GM23248 (cell line): Measurements from ENCODE around the gene CCDC63. TPM values are rescaled to one million over a fixed set of nuclear protein-coding genes. Genes with fewer than 3 reads are reported as not detected.
A peak's percentile ranks its signal among the peaks of the same experiment; 100 is the strongest.

Source experiments
- DNase-seq: peaks from one replicate; pipeline ENCODE4 v3.0.0-alpha.2; 2015
- H2AFZ ChIP-seq: fragments of 200-600 bp; sonication (generic); 2 replicates; pipeline ENCODE4 v1.6.1; 2016; ENCODE audit warnings: antibody characterized with exemption
- H3F3A ChIP-seq: fragments of 200-600 bp; sonication (generic); 2 replicates; pipeline ENCODE4 v1.6.1; 2016; ENCODE audit warnings: mild to moderate bottlenecking, antibody characterized with exemption, mixed run types; ENCODE audit not compliant: insufficient read depth
- H3K27ac ChIP-seq: fragments of 200-600 bp; sonication (generic); 2 replicates; pipeline ENCODE4 v1.5.1; 2016; ENCODE audit warnings: mild to moderate bottlenecking
- H3K27me3 ChIP-seq: fragments of 200-600 bp; sonication (generic); replicated peaks from 2 replicates; pipeline ENCODE4 v1.6.1; 2016; ENCODE audit warnings: mild to moderate bottlenecking; ENCODE audit not compliant: insufficient read depth
- H3K36me3 ChIP-seq: fragments of 200-600 bp; sonication (generic); 2 replicates; pipeline ENCODE4 v1.6.1; 2016; ENCODE audit warnings: low read depth, mild to moderate bottlenecking
- H3K4me1 ChIP-seq: fragments of 200-600 bp; sonication (generic); 2 replicates; pipeline ENCODE4 v1.6.1; 2016; ENCODE audit warnings: mild to moderate bottlenecking; ENCODE audit not compliant: insufficient read depth
- H3K4me2 ChIP-seq: fragments of 200-600 bp; sonication (generic); one replicate; pipeline ENCODE4 v1.6.1; 2016; ENCODE audit warnings: mild to moderate bottlenecking; ENCODE audit not compliant: unreplicated experiment
- H3K4me3 ChIP-seq: fragments of 200-600 bp; sonication (generic); 2 replicates; pipeline ENCODE4 v1.5.1; 2016; ENCODE audit warnings: mild to moderate bottlenecking
- H3K79me2 ChIP-seq: fragments of 200-600 bp; sonication (generic); 2 replicates; pipeline ENCODE4 v1.6.1; 2016; ENCODE audit warnings: mild to moderate bottlenecking; ENCODE audit not compliant: insufficient read depth
- H3K9ac ChIP-seq: fragments of 200-600 bp; sonication (generic); 2 replicates; pipeline ENCODE4 v1.6.1; 2016; ENCODE audit warnings: mild to moderate bottlenecking
- H3K9me2 ChIP-seq: fragments of 200-600 bp; sonication (generic); 2 replicates; pipeline ENCODE4 v1.6.1; 2016; ENCODE audit warnings: mixed run types, mild to moderate bottlenecking, moderate library complexity; ENCODE audit not compliant: insufficient read depth
- H3K9me3 ChIP-seq: fragments of 200-600 bp; sonication (generic); one replicate; pipeline ENCODE4 v1.6.1; 2017; ENCODE audit warnings: low read depth
- H4K20me1 ChIP-seq: fragments of 200-600 bp; sonication (generic); 2 replicates; pipeline ENCODE4 v1.6.0; 2016; ENCODE audit not compliant: insufficient read depth
- EZH2 ChIP-seq: fragments of 200-600 bp; sonication (generic); IDR thresholded peaks from 2 replicates; pipeline ENCODE4 v1.6.1; 2018; ENCODE audit warnings: antibody characterized with exemption, mild to moderate bottlenecking; ENCODE audit not compliant: insufficient read depth, poor library complexity, severe bottlenecking
- EZH2phosphoT487 ChIP-seq: fragments of 200-600 bp; sonication (generic); IDR thresholded peaks from 2 replicates; pipeline ENCODE4 v1.6.1; 2018; ENCODE audit warnings: antibody characterized with exemption, moderate library complexity, mild to moderate bottlenecking, low read depth; ENCODE audit not compliant: insufficient read depth
- WGBS, 2 experiments: methylation state at CpG; one replicate each; pipeline ENCODE4 v1.1.6; 2015 to 2017; ENCODE audit warnings: low lambda C conversion rate in 2 of 2, low coverage in 1 of 2; ENCODE audit errors: missing lambda C conversion rate in 2 of 2; 5-methylcytosine and 5-hydroxymethylcytosine counted together
- in situ Hi-C: fragments of 300-500 bp; cut with MboI; formaldehyde crosslinking; loops from 2 replicates; pipeline ENCODE4 v1.15.0; 2020
- polyA plus RNA-seq: library from polyadenylated mRNA; unstranded; fragments of >200 nt; fragmentation: Nextera tagmentation; extraction: Ambion mirVana; gene quantifications from 2 replicates; pipeline ENCODE4 v1.2.1, GENCODE V29; 2016
- total RNA-seq: library from RNA; depleted of rRNA; stranded (reverse); fragments of >200 nt; shearing (Covaris generic); gene quantifications from 2 replicates; pipeline ENCODE4 v1.2.3, GENCODE V29; 2014; rRNA removed

The CCDC63 gene
- total RNA-seq (not detected in 2 replicates), polyA plus RNA-seq (not detected in 2 replicates)

DNA sequence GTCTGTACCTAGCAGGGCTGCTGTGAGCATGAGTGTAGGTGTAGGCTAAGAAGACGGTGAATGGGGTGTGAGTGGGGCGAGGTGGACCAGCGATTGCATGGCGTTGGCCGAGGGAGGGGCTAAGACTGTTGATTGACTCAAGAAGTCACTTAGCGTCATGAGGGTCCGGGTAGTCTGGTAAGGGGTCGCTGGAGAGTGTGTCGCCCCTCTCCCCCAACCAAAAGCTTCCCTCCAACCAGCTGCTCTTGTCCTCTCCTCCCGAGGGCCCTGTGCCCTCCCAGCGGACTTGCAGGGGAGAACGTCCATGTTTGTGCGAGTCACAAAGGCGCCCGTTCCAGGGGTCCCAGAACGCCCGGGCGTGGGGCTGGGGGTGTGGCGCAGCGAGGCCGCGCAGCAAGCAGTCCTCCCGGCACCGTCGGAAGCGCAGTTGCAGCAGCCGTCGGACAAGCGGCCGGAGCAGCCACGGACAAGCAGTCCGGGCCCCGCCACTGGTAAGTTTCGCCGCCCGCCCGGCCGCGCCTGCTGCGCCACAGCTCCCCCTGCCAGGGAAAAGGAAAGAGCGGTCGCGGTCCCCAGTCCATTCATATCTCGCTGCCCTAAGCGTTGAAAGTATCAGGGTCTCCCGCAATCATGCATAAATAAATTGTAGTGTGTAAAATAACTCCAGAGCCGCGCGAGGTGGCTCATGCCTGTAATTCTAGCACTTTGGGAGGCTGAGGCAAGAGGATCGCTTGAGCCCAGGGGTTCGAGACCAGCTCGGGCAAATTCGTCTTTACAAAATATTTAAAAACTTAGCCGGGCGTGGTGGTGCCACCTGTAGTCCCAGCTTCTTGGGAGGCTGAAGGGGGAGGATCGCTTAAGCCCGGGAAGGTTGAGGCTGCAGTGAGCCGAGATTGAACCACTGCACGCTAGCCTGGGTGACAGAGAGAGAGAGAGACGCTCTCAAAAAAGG is at the start of gene CCDC63:
Gene CCDC63 (plus strand): TSS at position 373 of the 952 bp plus-strand sequence. CDS start 5,968 bp downstream, outside the sequence.
- H3K4me3 ChIP-seq = 0 out of 2 replicates have a peak within 1 kb of the TSS, but pooled peaks have one; percentile 1
- H3K27ac ChIP-seq = no peak within 1 kb of the TSS
- H3K9me2 ChIP-seq = no peaks in the 10 kb centered on the region
- H4K20me1 ChIP-seq = no peaks in the 10 kb centered on the region
- peaks cover 48% of the 10 kb centered on the region for H3K27me3 ChIP-seq
- H3K9ac ChIP-seq = no peak within 1 kb of the TSS
- H3K79me2 ChIP-seq = no peaks in the 10 kb centered on the region
- peaks cover 20% of the 10 kb centered on the region for H3F3A ChIP-seq
- peak; percentile 60 for DNase-seq
- TF ChIP-seq EZH2phosphoT487 (no peak), EZH2 (no peak)
- peak within 1 kb of the TSS; percentile 49 for H3K4me2 ChIP-seq
- H3K9me3 ChIP-seq = no peaks in the 10 kb centered on the region
- no peaks in the 10 kb centered on the region for H3K36me3 ChIP-seq
- H3K4me1 ChIP-seq = peaks cover 10% of the 10 kb centered on the region
- H2AFZ ChIP-seq = 0 out of 2 replicates have a peak within 1 kb of the TSS, but pooled peaks have one; percentile 26
- 15 to 19% methylated on average over 39 to 60 of the region's 60 CpGs for WGBS, 2 experiments
- in situ Hi-C loops = no loop called here

- Histone ChIP-seq H3K36me3 (no peaks in the 10 kb centered on the region), H3K9ac (no peak overlapping the region), H3F3A (no peaks in the 10 kb centered on the region), H3K27ac (no peak overlapping the region), H3K4me2 (no peak overlapping the region), H3K9me3 (no peaks in the 10 kb centered on the region), H3K4me1 (peaks cover 10% of the 10 kb centered on the region; the same call in 1 of the 2 replicates), H3K79me2 (no peaks in the 10 kb centered on the region), H3K4me3 (no peak overlapping the region), H3K27me3 (no peaks in the 10 kb centered on the region), H4K20me1 (no peaks in the 10 kb centered on the region), H3K9me2 (no peaks in the 10 kb centered on the region), H2AFZ (no peak overlapping the region)
- no peak for TF ChIP-seq EZH2phosphoT487
- no peak for TF ChIP-seq EZH2
- in situ Hi-C loops = no loop called here
- 44 to 46% methylated on average over 3 of the region's 3 CpGs for WGBS, 2 experiments
- no peak for DNase-seq
These were observed 48.3 kb upstream of the CCDC63 start for GRCh38 chr12:110798461-110798860.

GRCh38 chr12:110802489-110802888 is 44.3 kb upstream of the CCDC63 start:
- in situ Hi-C loops = no loop called here
- Histone ChIP-seq H3K9me3 (no peaks in the 10 kb centered on the region), H3K27ac (no peak overlapping the region), H3K4me2 (no peak overlapping the region), H3K9me2 (no peaks in the 10 kb centered on the region), H3K79me2 (no peaks in the 10 kb centered on the region), H3K4me3 (no peak overlapping the region), H3K27me3 (no peaks in the 10 kb centered on the region), H3K4me1 (no peaks in the 10 kb centered on the region), H3K9ac (no peak overlapping the region), H3K36me3 (no peaks in the 10 kb centered on the region), H3F3A (no peaks in the 10 kb centered on the region), H2AFZ (no peak overlapping the region), H4K20me1 (no peaks in the 10 kb centered on the region)
- DNase-seq = no peak
- no peak for TF ChIP-seq EZH2phosphoT487
- TF ChIP-seq EZH2 = no peak

- H3K4me2 ChIP-seq = no peak overlapping the region
- in situ Hi-C loops = no loop called here
- no peak overlapping the region for H2AFZ ChIP-seq
- H3F3A ChIP-seq = no peaks in the 10 kb centered on the region
- TF ChIP-seq EZH2 = no peak
- TF ChIP-seq EZH2phosphoT487 = no peak
- no peaks in the 10 kb centered on the region for H3K9me3 ChIP-seq
- no peaks in the 10 kb centered on the region for H3K79me2 ChIP-seq
- H3K4me1 ChIP-seq = no peaks in the 10 kb centered on the region
- no peaks in the 10 kb centered on the region for H3K27me3 ChIP-seq
- no peaks in the 10 kb centered on the region for H3K36me3 ChIP-seq
- no peaks in the 10 kb centered on the region for H3K9me2 ChIP-seq
- no peak overlapping the region for H3K27ac ChIP-seq
- H4K20me1 ChIP-seq = no peaks in the 10 kb centered on the region
- WGBS, 2 experiments = 15 to 20% methylated on average over 3 of the region's 3 CpGs
- H3K9ac ChIP-seq = no peak overlapping the region
- H3K4me3 ChIP-seq = no peak overlapping the region
- DNase-seq = no peak
These were observed 42.4 kb upstream of the CCDC63 start for GRCh38 chr12:110804406-110804805.
